KOPT-K1 (cell line): Measurements from ENCODE around the gene IQGAP2.
"Not testable (repeated sequence)": the region's sequence is repeated elsewhere in the genome, so short reads cannot be mapped to it uniquely, and the experiment has no call there.

Experiments used
- H3K27ac ChIP-seq: fragments of 200-600 bp; sonication (generic); 2 replicates; pipeline ENCODE4 v1.5.1; 2016; ENCODE audit warnings: antibody characterized with exemption, mild to moderate bottlenecking, low read depth, low read length; ENCODE audit not compliant: poor library complexity, severe bottlenecking
- H3K36me3 ChIP-seq: fragments of 200-600 bp; sonication (generic); 2 replicates; pipeline ENCODE4 v1.5.1; 2017; ENCODE audit warnings: antibody characterized with exemption, mild to moderate bottlenecking, low read length, moderate library complexity; ENCODE audit not compliant: insufficient read depth
- H3K9me3 ChIP-seq: fragments of 200-600 bp; sonication (generic); 2 replicates; pipeline ENCODE4 v1.5.1; 2017; ENCODE audit warnings: antibody characterized with exemption, low read length, mild to moderate bottlenecking; ENCODE audit not compliant: insufficient read depth, poor library complexity, severe bottlenecking

IQGAP2 gene

DNA sequence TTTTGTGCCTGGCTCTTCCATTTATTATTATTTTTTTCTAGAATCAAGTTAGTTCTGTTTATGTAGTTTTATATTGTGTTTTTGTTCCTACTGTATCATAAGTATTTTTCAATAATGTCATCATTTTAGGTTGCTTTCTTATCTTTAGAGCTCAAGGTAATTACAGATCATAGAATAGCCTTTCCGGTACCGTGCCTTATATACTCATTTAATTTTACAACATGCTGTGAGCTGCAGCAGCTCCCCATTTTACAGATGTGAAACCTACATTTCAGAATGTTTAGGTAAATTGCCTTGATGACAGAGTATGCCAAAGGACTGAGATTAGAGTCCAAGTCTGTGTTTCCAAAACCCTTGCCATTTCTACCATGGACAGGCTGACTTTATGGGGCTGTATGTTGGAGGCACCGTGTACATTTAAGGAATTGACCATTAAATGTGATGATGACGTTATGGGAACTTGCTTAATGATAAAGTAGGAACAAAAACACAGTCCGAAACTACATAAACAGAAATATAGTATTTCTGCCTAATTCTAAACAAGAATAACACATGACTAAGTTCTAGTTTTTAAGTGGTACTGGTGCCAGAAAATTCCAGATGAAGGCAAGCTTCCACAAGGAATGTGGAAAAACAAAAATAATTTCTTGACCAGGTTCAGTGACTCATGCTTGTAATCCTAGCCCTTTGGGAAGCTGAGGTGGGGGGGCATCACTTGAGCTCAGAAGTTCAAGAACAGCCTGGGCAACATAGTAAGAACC is 97.7 kb downstream of the IQGAP2 start:
- H3K9me3 ChIP-seq, result no peaks in the 10 kb centered on the region
- no peaks in the 10 kb centered on the region for H3K36me3 ChIP-seq
- H3K27ac ChIP-seq, result no peak overlapping the region

DNA sequence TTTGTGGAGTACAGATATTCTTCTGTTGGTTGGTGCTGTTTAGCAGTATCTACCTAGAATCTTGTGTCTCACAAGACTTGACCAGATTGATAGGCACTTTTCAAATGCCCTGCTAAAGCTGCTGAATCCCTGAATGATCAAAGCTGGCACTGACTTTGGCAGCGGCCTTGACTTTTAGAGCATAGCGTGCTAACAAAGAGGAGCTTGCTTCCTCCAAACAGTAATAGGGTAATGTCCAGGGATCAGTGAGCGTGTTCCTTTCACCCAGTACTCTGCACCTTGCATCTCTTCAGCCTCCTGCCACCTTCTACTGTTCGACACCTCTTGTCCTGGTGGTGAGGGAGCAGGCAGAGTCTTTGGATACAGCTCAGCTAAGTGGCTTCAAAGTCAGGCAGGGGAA is 100.8 kb downstream of the IQGAP2 start:
- Histone ChIP-seq H3K36me3 (no peaks in the 10 kb centered on the region), H3K9me3 (no peaks in the 10 kb centered on the region), H3K27ac (no peak overlapping the region)

DNA sequence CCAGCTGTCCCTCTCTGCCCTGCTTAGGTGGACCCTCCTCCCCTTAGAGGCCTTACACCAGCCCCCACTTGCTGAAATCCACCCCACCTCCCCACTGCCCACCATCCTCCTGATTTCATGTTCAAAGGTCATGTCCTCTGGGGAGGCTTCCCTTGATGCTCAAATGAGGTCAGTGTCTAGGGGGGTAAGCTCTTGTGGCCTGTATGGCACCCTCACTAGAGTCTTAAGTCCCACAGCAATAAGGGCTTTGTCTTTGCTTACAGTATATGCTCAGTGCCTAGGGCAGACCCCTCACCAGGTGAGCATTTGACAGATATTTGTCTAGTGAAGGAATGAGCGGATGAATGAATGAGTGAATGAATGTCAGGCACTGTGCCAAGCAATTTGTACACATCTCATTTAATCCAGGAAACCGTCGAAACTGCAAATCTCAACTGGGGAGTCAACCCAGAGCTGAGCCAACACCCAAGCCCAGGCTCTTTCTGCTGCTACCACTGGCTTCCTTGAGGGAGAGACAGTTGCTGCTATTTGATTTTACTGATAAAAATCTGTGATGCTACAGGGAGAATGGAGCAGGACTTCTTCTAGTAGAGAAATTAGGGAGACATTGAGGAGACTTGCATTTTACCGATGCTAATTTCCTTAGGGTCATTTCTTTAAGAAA is 101.9 kb downstream of the IQGAP2 start:
- Histone ChIP-seq H3K9me3 (no peaks in the 10 kb centered on the region), H3K27ac (no peak overlapping the region), H3K36me3 (no peaks in the 10 kb centered on the region)

DNA sequence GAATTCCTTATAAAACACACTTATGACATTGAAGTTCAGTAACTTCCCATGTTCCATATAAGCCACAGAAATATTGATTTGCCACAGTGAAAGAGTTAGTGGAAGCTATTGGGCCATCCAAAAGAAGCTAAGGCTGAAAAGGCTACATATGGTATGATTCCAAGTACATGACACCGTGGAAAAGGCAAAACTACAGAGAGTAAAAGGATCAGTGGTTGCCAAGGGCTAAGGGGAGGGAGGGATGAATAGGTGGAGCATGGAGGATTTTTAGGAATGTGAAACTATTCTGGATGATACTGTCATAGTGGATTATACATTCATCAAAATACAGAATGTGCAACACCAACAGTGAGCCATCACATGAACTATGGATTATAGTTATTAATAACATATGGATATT is 110.4 kb downstream of the IQGAP2 start:
- peaks cover 6% of the 10 kb centered on the region for H3K9me3 ChIP-seq

DNA sequence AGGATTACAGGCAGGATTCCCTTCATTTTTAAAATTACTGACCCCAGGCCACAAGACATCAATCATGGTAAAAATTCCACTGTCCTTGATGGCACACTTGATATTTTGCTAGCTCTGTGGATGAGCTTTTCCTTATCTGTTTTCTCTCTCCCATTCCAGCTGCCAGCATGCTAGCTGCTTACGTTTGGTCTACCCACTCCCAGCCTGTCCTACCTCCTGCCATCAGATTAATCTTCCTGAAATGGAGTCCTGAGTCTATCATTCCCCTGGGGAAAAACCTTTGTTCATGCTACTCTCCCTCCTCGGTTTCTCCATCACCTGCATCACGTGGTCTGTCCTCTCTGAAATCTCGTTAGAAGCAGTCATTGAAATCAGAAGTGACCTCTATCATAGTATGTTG is 111.2 kb downstream of the IQGAP2 start:
- H3K9me3 ChIP-seq, result peaks cover 6% of the 10 kb centered on the region
- no peaks in the 10 kb centered on the region for H3K36me3 ChIP-seq
- H3K27ac ChIP-seq, result no peak overlapping the region

More for the DNA sequence above, 110.4 kb downstream of the IQGAP2 start:
- Histone ChIP-seq H3K27ac (no peak overlapping the region), H3K36me3 (no peaks in the 10 kb centered on the region)

DNA sequence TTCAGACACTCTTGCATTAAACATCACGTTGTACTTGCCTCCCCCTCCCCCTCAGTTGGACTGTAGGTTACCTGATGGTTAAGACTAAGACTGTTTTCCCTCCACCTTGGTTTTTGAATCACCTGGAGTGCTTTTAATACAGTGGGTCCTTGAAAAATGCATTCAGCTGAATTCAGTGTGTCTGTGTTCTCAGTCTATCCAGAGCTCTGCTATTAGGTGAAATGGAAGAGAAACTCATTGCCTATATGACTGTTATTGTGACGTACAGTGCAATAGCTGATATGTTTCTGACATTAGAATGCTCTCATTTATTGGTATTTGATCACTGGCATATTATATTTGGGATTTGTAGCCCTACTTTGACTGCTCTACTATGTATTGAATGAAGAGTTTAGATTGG is 111.6 kb downstream of the IQGAP2 start:
- Histone ChIP-seq H3K27ac (no peak overlapping the region), H3K9me3 (peaks cover 6% of the 10 kb centered on the region), H3K36me3 (no peaks in the 10 kb centered on the region)

DNA sequence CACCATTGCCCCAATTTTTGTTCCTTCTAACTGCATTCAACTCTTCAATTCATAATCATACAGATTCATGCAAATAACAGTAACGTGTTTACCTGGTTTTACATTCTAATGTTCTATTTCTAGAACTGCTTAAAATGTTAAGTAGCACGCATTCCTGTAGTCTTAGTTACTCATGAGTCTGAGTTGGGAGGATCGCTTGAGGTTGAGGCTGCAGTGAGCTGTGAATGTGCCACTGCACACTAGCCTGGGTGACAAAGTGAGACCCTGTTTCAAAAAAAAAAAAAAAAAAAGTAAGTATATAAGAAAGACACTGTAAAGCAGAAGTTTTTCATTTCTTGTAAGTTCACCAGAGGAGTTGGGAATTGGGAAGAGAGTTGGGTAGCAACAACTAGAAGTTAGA is 114.2 kb downstream of the IQGAP2 start:
- H3K36me3 ChIP-seq, result no peaks in the 10 kb centered on the region
- peaks cover 6% of the 10 kb centered on the region for H3K9me3 ChIP-seq
- H3K27ac ChIP-seq, result no peak overlapping the region

DNA sequence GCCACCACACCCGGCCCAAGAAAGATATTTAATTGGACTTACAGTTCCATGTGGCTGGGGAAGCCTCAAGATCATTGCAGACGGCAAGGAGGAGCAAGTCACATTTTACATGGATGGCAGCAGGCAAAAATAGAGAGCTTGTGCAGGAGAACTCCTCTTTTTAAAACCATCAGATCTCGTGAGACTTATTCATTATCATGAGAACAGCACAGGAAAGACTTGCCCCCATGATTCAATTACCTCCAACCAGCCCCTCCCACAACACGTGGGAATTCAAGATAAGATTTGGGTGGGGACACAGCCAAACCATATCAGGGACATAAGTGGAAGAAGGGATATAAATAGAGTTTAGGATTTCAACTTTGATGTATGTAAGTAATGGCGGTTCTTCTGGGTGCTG is 115.2 kb downstream of the IQGAP2 start:
- not testable (repeated sequence) for H3K9me3 ChIP-seq, H3K36me3 ChIP-seq, H3K27ac ChIP-seq

DNA sequence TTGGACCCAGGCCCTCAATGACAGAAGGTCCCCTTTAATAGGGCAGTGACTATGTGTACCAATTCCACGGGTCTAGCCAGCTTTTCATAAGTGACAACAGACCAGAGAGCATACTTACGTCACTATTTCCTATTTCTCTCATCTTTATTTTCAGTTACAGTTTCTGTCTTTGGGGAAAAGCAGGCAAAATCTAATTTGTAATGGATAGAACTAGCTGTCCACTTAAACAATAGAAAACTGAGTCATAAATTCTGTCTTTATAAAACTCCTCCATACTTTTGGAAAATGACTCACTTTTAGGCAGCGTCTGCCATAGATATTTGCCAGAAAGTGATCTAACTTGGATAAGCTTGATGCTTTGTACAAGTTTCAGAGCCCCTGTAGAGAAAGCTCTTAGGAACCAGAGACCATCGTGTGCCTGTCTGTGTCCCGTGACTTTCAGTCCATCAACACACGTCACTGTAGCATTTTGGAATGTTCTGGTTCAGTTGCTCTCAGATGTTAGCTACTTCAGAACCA is 118.2 kb downstream of the IQGAP2 start:
- Histone ChIP-seq H3K36me3 (no peaks in the 10 kb centered on the region), H3K9me3 (peaks cover 6% of the 10 kb centered on the region), H3K27ac (no peak overlapping the region)

DNA sequence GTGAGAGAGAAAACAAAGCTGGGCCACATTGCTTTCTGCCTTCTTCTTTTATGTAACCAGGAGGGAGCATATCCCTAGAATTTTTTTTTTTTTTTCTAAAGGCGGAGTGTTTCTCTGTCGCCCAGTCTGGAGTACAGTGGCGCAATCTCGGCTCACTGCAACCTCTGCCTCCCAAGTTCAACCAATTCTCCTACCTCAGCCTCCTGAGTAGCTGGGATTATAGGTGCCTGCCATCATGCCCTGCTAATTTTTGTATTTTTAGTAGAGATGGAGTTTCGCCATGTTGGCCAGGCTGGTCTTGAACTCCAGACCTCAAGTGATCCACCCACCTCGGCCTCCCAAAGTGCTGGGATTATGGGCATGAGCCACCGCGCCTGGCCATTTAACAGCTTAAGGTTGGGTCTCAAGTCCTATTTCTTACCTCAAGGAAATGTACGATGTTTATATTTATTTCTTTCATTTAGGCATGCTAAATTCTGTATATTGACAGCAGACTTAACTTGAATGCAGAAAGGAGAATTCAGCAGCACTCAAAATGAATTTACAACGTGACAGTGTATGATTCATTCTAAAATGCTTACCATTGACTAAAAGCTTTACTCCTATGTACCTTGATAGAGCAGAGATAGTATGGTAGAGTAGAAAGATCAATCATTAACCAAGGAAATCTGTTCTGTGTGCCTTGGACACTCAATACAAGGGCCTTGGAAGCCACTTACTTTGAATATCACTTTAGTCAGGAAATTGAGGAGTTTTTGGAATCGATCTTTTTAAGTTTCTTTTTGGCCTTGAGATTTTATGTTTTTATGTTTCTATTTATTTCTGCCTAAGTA is 119.2 kb downstream of the IQGAP2 start:
- Histone ChIP-seq H3K36me3 (no peaks in the 10 kb centered on the region), H3K27ac (no peak overlapping the region), H3K9me3 (peaks cover 6% of the 10 kb centered on the region)

DNA sequence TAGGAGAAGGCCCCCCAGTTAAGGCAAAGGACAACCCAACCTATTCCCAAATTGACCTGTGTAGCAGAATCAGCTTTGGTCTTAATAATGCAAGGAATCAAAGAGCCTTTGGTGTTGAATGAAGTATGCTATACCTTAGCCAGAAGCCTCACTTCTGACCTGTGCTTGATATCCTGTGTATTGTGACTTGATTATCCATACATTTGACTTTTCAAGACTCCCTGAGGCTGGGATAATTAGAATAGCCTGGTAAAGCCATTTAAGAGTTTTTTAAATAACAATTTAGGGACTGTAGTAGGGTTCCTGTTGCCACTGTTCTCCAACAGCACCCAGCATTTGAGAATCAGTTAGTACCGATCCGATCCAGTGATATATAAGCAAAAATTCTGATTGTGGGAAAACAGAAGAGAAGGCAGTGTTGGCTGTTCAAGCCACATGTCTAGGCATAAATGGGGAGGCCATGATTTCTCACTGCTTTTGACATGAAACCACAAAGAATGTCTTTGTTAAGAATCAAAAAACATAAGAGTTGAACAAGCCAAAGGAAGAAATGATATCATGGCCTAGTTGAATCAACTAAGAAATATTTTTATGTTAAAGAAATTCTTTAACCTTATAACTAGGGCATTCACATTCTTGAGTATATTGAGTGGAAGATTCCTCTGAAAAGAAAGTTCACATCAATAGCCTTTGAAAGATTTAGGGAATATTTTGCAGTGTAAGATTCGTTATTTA is 121.2 kb downstream of the IQGAP2 start:
- H3K36me3 ChIP-seq, result no peaks in the 10 kb centered on the region
- H3K27ac ChIP-seq, result no peak overlapping the region
- H3K9me3 ChIP-seq, result no peaks in the 10 kb centered on the region

DNA sequence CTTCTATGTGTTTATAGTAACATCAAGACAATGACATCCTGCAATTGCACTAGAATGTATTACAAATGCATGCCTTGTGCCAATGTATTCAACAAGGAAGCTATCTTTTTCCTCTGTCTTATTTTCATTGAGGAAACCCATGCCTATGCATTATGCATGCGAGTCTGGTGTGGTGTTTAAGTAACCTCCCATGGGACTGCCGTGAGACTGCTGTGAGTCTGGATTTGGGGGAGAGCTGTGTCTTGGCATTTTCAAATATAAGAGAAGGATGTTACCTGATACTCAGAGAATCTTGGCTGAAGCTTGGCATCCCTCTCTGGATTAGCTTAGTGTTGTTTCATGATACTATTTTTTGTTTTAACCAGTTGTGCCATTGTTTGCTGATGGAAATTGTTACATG is 121.8 kb downstream of the IQGAP2 start:
- Histone ChIP-seq H3K27ac (no peak overlapping the region), H3K36me3 (no peaks in the 10 kb centered on the region), H3K9me3 (no peaks in the 10 kb centered on the region)

DNA sequence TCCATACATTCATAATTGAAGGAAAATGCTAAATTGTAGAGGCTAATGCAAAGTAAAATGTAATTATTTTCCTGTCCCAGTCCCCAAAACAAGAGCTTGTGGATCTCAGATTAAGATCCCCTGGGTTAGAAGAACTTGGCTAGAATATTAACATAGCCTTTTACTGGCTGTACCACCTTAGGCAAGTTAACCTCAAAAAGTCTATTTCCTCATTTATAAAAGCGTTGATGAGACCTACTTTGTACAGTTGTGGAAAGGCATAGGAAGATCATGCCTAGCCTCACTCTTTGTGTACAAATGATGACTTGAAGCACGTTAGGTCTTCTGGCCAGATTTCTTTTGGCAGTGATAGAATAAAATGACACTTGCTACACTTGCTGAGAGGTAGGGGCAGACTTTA is 122.9 kb downstream of the IQGAP2 start:
- Histone ChIP-seq H3K36me3 (no peaks in the 10 kb centered on the region), H3K27ac (no peak overlapping the region), H3K9me3 (no peaks in the 10 kb centered on the region)

DNA sequence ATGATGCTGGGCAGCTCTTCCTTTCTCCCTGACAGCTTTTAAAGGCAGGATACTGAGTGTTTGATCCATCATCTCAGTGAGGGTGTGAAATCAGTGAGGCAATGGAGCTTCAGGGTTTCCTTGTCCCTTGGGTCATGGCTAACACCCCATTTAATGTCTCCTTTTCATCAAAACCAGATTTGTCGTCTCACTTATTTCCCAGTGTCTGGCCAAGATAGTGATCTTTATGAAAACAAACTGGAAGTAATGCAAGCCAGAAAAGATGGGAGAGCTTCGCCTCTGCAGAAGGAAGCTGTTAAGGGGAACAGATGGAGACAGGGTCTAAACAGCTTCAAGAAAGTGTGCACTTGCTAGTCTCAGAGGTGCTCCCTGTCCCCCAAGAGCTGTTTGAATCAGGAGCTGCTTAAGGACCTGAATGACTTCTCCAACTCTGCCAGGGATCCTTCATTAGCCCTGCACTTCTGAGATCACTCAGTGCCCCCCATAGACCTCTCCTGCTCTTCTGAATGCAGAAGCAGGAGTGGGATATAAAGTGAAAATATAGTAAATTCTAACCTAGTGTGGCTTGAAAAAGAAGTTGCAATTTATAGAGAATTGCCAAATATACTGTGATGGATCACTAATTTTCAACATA is 124.0 kb downstream of the IQGAP2 start:
- Histone ChIP-seq H3K9me3 (no peaks in the 10 kb centered on the region), H3K36me3 (no peaks in the 10 kb centered on the region), H3K27ac (peak overlapping the region; percentile 1)
